Fibroblast of lung (primary cell): Measurements from ENCODE around the gene KIZ. TPM values are rescaled to one million over a fixed set of nuclear protein-coding genes. Genes with fewer than 3 reads are reported as not detected.

ENCODE experiments used
- DNase-seq, 2 donors: peaks; one replicate each; pipeline versions ENCODE4 v3.0.0 to v3.0.0-alpha.2; 2010; ENCODE audit warnings: low read depth in 2 of 2
- H2AFZ ChIP-seq: 2 replicates; pipeline ENCODE4 v1.5.1; 2012; ENCODE audit warnings: low read length, control low read depth, inconsistent platforms
- H3K27ac ChIP-seq: 2 replicates; pipeline ENCODE4 v1.5.1; 2011; ENCODE audit warnings: low read length, control low read depth; ENCODE audit not compliant: insufficient read depth
- H3K27me3 ChIP-seq: 2 replicates; pipeline ENCODE4 v1.5.1; 2011; ENCODE audit warnings: mild to moderate bottlenecking, low read length; ENCODE audit not compliant: control insufficient read depth, insufficient read depth
- H3K36me3 ChIP-seq: 2 replicates; pipeline ENCODE4 v1.5.1; 2011; ENCODE audit warnings: low read length; ENCODE audit not compliant: control insufficient read depth, insufficient read depth
- H3K4me1 ChIP-seq: 2 replicates; pipeline ENCODE4 v1.5.1; 2011; ENCODE audit warnings: low read length; ENCODE audit not compliant: control insufficient read depth, insufficient read depth; ENCODE audit errors: extremely low read depth
- H3K4me2 ChIP-seq: 2 replicates; pipeline ENCODE4 v1.5.1; 2011; ENCODE audit warnings: low read length, control low read depth; ENCODE audit not compliant: insufficient read depth; ENCODE audit errors: extremely low read depth
- H3K4me3 ChIP-seq, 4 experiments: fragments of 200-600 bp in 1 of 4; sonication (generic) in 1 of 4; replicated peaks in 1 of 4; 2 replicates each; pipeline ENCODE4 v1.5.1; 2011 to 2016; ENCODE audit warnings: low read length in 4 of 4, low read depth in 3 of 4, mild to moderate bottlenecking in 3 of 4, control low read depth in 2 of 4, inconsistent platforms in 1 of 4, mixed read lengths in 1 of 4; ENCODE audit not compliant: insufficient read depth in 1 of 4; ENCODE audit errors: control extremely low read depth in 1 of 4
- H3K79me2 ChIP-seq: 2 replicates; pipeline ENCODE4 v1.5.1; 2012; ENCODE audit warnings: mild to moderate bottlenecking, low read length, inconsistent platforms; ENCODE audit not compliant: control insufficient read depth, insufficient read depth
- H3K9ac ChIP-seq: 2 replicates; pipeline ENCODE4 v1.5.1; 2011; ENCODE audit warnings: mild to moderate bottlenecking, low read length, control low read depth; ENCODE audit not compliant: insufficient read depth
- H3K9me3 ChIP-seq: 2 replicates; pipeline ENCODE4 v1.5.1; 2012; ENCODE audit warnings: low read depth, low read length; ENCODE audit not compliant: control insufficient read depth, insufficient read depth
- H4K20me1 ChIP-seq: 2 replicates; pipeline ENCODE4 v1.5.1; 2011; ENCODE audit warnings: low read length; ENCODE audit not compliant: control insufficient read depth, insufficient read depth; ENCODE audit errors: extremely low read depth
- CTCF ChIP-seq, 2 donors: IDR thresholded peaks in 1 of 2; conservative IDR thresholded peaks in 1 of 2; 1 replicate in 1 of 2; 2 replicates in 1 of 2; pipeline ENCODE4 v1.5.1; 2011 to 2012; ENCODE audit warnings: low read length in 2 of 2, control low read depth in 1 of 2, inconsistent platforms in 1 of 2, low read depth in 1 of 2, mild to moderate bottlenecking in 1 of 2
- EZH2 ChIP-seq: IDR thresholded peaks from 2 replicates; pipeline ENCODE4 v1.5.1; 2012; ENCODE audit warnings: low read length, control low read depth, mild to moderate bottlenecking; ENCODE audit errors: missing control alignments
- polyA plus RNA-seq, 2 donors: library from polyadenylated mRNA; depleted of rRNA in 1 of 2; stranded (reverse) in 1 of 2; unstranded in 1 of 2; fragments of >200 nt; gene quantifications; 2 replicates each; pipeline ENCODE4 v1.2.1, GENCODE V29; 2011 to 2012; ENCODE audit warnings: missing spikeins in 1 of 2
- total RNA-seq: library from RNA; depleted of rRNA; stranded (reverse); fragments of >200 nt; gene quantifications from 2 replicates; pipeline ENCODE4 v1.2.1, GENCODE V29; 2014

The KIZ gene
- total and polyA plus RNA-seq, 2 donors (not counting 1 experiment from before 2014, with no cell fraction given): 11.5 to 23.5 TPM

- no peaks in the 10 kb centered on the region for H3K36me3 ChIP-seq
- H4K20me1 ChIP-seq: no peaks in the 10 kb centered on the region
- H3K4me2 ChIP-seq: peak overlapping the region; percentile 67
Measured at GRCh38 chr20:21183722-21184121, 57.8 kb downstream of the KIZ start.

GRCh38 chr20:21184819-21185218 is 58.9 kb downstream of the KIZ start:
- Histone ChIP-seq H3K4me3 (no peak overlapping the region), H3K36me3 (no peaks in the 10 kb centered on the region), H4K20me1 (no peaks in the 10 kb centered on the region), H3K27me3 (no peaks in the 10 kb centered on the region), H2AFZ (no peak overlapping the region), H3K4me2 (no peak overlapping the region), H3K79me2 (no peaks in the 10 kb centered on the region), H3K9ac (no peak overlapping the region), H3K4me1 (peaks cover 4% of the 10 kb centered on the region), H3K9me3 (no peaks in the 10 kb centered on the region), H3K27ac (no peak overlapping the region)
- peak; percentile 18 to 31 for DNase-seq
- TF ChIP-seq EZH2: no peak
- no peak for TF ChIP-seq CTCF (conservative IDR thresholded peaks at IDR 0.05 in 1 of 2, IDR thresholded peaks at IDR 0.05 in 1 of 2; ENCODE audit: low read depth in 1 of 2, low read length in 2 of 2)

More at GRCh38 chr20:21183722-21184121, 57.8 kb downstream of the KIZ start:
- no peaks in the 10 kb centered on the region for H3K27me3 ChIP-seq
- TF ChIP-seq CTCF (conservative IDR thresholded peaks at IDR 0.05 in 1 of 2, IDR thresholded peaks at IDR 0.05 in 1 of 2; ENCODE audit: low read depth in 1 of 2, low read length in 2 of 2): no peak
- no peak for TF ChIP-seq EZH2
- H3K4me1 ChIP-seq: peaks cover 4% of the 10 kb centered on the region
- peak overlapping the region; percentile 56 for H3K27ac ChIP-seq
- peak in 1 of 2 donors; percentile 13 for DNase-seq
- H3K9ac ChIP-seq: no peak overlapping the region
- no peaks in the 10 kb centered on the region for H3K9me3 ChIP-seq
- H3K4me3 ChIP-seq: no peak overlapping the region
- H3K79me2 ChIP-seq: no peaks in the 10 kb centered on the region
- H2AFZ ChIP-seq: no peak overlapping the region

GRCh38 chr20:21185849-21186248 is 60.0 kb downstream of the KIZ start:
- no peak overlapping the region for H3K9ac ChIP-seq
- TF ChIP-seq CTCF (conservative IDR thresholded peaks at IDR 0.05 in 1 of 2, IDR thresholded peaks at IDR 0.05 in 1 of 2; ENCODE audit: low read depth in 1 of 2, low read length in 2 of 2) (no peak), EZH2 (no peak)
- no peak overlapping the region for H3K4me3 ChIP-seq
- H3K9me3 ChIP-seq: no peaks in the 10 kb centered on the region
- no peak for DNase-seq
- H3K27me3 ChIP-seq: no peaks in the 10 kb centered on the region
- no peak overlapping the region for H3K27ac ChIP-seq
- H4K20me1 ChIP-seq: no peaks in the 10 kb centered on the region
- H3K4me2 ChIP-seq: no peak overlapping the region
- no peak overlapping the region for H2AFZ ChIP-seq
- H3K4me1 ChIP-seq: peaks cover 4% of the 10 kb centered on the region
- H3K36me3 ChIP-seq: no peaks in the 10 kb centered on the region
- no peaks in the 10 kb centered on the region for H3K79me2 ChIP-seq
